ENCODE measurements around the gene RGCC.
"Not testable (repeated sequence)": the region's sequence is repeated elsewhere in the genome, so short reads cannot be mapped to it uniquely, and the experiment has no call there.

The RGCC gene

DNA sequence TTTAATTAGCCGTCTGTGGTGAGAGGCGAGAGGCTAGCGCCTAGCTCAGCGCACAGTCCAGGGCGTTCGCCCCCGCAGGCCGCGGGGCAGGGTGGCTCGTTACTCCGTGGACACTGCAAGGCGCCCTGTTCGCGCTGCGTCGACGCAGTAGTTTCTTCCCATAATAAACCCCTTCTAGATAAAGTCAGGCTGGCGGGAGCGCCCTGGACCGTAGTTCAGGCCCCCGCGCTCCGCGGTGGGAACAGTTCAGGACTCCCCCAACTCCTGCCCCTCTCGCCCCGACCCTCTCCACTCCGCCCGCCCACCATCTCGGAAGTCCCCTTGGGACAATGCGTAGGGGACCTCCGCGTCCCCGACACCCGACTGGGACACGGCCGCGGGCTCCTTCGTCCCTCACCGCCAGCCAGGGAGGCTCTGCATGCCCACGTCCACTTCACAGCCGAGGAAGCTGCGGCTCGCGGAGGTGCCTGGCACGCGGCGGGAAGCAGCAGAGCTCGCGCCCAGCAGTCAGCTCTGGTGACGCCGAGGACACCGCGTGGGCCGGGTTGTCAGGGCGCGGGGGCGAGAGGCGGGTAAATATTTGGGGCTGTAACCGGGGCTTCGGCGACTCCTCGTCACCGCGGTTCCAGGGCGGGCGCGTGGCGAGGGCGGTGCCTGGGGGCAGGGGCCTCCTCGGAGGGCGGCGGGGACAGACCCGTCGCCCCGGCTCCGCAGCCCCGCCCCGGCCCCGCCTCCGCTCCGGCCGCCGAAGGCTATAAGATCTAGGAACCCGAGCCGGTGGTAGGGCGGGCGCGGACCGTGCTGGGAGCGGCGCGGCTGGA is at the start of gene RGCC:
RGCC (plus strand) TSS at position 783 of the 821 bp plus-strand sequence. CDS start 158 bp downstream, outside the sequence.
- peak; percentile 74 to 84 for DNase-seq

DNA sequence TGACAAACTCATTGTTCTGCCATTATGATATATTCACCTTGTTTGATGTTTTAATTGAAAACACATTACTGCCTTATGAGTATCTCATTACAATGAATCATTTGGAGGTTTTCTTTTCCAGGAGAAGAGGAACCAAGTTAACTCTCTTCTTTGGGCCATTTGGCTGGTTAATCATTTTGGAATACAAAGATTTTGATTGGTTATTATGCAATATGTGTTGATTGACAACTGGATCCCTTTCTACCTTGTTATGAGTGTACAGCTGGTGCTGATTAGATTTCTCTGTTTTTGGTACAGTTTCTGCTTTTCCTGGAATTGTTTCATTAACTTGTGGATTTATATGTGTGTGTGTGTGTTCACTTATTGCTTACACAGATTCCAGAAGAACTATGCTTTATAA is 49.2 kb upstream of the RGCC start:
- DNase-seq: no peak

- no peak for DNase-seq
Observed at GRCh38 chr13:41408746-41409145, 48.6 kb upstream of the RGCC start.

- DNase-seq: no peak
Observed at GRCh38 chr13:41409611-41410010, 47.7 kb upstream of the RGCC start.

GRCh38 chr13:41411060-41411459 is 46.3 kb upstream of the RGCC start:
- no peak for DNase-seq

DNA sequence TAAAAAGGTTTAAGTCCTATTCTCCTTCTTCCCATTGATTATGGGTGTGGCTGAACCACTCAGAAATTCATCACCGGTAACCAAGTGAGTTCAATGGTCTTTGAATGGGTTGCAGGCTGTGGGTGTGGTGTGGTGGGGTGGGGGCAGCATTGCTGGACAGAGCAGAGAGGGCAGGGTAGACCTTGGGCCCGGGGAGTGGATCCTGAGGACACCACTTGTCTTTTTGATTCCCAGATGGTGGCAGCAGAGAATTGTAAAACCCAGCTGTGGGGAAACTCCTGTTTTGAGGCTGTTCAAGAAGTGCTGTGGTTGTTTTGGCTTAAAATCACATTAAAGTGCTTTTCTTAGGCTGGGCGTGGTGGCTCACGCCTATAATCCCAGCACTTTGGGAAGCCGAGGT is 45.8 kb upstream of the RGCC start:
- peak; percentile 8 to 35 for DNase-seq

GRCh38 chr13:41413872-41414271 is 43.5 kb upstream of the RGCC start:
- DNase-seq: no peak

- no peak for DNase-seq
Observed at GRCh38 chr13:41416276-41416675, 41.1 kb upstream of the RGCC start.

DNA sequence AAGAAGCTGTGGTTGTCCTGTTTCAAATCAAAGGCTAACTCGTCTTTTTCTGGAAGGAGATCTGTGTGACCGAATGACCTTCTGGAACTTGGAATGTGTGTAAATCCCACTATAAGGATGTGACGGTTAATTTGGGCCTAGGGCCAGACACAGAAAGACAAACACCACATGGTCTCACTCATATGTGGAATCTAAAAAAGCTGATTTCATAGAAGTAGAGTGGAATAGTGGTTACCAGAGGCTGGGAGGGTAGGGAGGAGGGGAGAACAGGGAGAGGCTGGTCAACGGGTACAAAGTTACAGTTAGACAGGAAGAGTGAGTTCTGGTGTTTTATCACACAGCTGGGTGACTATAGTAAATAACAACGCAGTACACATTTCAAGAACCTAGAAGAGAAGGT is 39.3 kb upstream of the RGCC start:
- no peak for DNase-seq

GRCh38 chr13:41418731-41419130 is 38.6 kb upstream of the RGCC start:
- no peak for DNase-seq

DNA sequence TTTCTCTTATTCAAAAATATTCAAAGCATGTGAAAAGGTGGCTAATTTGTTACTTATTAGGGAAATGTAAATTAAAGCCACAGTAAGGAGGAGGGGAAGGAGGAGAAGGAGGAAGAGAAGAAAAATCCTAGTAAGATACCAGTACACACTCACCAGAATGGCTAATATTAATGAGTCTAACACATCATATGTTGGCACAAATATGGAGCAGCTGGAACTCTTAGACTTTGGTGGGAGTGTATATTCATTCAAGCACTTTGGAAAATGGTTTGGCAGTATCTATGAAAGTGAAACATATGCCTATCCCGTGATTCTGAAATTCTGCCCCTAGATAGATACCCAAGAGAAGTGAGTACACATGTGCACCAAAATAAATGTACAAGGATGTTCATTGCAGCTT is 38.1 kb upstream of the RGCC start:
- DNase-seq: no peak

DNA sequence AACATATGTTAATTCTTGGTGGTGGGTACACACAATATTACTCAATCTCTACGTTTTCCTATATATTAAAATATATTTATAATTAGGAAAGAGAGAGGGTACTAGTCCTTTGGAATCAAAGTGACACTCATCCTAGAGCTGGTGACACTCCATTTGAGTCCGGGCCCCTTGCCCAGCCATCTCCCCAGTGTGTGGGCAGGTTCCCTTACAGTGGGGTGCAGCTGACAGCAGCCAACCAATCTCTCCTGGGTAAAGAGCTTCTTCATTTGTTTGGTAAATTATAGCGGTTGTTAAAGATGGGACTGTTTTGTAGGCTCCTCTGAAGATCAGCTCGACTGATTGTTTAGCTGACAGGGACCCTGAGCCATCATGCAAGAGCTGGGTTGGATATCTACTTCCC is 37.2 kb upstream of the RGCC start:
- DNase-seq: no peak

DNA sequence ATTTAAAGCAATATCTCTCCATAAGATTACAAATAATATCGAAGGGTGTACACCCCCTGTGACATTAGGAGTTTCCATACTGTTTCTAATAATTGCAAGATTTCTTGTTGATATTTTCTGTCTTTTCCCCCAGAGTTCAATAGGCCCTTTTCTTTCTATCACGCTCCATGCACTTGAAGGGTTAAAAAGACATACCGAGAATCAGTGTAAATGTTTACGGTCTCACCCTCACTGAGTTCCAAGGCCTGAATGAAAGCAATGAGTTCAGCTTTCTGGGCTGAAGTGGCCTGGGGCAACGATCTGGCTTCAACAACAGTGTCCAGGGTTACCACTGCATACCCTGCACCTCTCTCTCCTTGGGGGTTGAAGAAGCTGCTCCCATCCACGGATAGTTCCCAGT is 36.0 kb upstream of the RGCC start:
- not testable (repeated sequence) for DNase-seq

DNA sequence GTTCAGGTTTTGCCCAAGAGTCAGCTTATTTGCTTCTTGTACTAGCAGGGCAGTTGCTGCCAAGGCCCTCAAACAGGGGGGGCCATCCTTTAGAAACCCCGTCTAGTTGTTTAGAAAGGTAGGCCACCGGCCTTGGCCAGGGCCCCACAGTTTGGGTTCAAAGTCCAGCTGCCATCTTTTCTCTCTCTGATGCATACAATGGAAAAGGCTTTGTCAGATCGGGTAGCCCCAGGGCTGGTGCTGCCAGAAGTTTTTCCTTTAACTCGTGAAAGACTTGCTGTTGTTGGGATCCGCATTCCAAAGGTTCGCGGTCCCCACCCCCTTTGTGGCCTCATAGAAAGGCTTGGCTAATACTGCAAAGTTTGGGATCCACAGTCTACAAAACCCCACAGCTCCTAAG is 35.4 kb upstream of the RGCC start:
- not testable (repeated sequence) for DNase-seq

- not testable (repeated sequence) for DNase-seq
Observed at GRCh38 chr13:41423259-41423658, 34.1 kb upstream of the RGCC start.

DNA sequence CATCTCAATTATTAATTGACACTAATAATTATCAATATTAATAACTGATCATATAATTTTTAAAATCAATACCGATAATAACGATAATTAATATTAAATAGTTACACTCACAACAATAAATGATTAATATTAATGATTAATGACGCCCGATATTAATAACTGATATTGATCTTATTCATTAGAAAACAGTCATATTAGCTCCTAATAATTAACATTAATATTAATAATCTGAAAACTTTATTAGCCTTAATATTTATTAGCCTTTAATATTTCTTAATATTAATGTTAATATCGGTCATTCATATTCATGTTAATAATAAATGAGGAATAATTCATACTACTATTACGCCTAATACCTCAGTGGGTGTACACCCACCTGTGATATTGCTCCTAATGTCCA is 32.7 kb upstream of the RGCC start:
- not testable (repeated sequence) for DNase-seq

DNA sequence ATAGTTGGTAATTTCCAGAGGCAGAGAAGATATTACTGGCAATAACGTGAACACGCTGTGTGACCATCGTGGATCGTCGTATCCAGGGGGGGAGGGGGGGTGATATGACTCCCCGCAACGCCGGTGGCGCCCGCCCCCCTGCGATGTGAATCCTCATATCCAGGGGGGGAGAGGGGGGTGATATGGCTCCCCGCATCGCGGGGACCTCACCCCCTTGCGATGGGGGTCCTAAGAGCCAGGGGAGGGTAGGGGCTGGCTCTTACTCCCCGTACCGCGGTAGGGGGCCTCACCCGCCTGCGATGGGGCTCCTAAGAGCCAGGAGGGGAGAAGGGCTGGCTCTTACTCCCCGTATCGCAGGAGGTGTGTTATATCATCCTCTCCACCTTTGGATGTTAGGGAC is 31.3 kb upstream of the RGCC start:
- no peak for DNase-seq

DNA sequence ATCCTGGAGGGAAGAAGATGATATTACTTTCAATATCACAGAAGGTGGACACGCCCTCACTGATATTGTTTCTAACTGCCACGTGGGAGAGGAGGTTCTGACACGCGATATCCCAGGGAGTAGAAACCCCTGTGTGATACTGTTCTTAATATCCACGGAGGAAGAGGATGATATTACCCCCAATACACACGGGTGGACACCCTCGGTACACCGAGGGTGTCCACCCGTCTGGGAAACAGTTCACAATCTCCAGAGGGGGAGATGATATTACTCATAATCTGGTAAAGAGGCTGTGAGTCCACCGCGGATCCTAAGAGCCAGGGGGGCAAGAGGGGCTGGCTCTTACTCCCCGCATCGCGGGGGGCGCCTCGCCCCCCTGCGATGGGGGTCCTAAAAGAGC is 29.7 kb upstream of the RGCC start:
- DNase-seq: no peak

GRCh38 chr13:41428155-41428554 is 29.2 kb upstream of the RGCC start:
- DNase-seq: peak; percentile 1 to 10

DNA sequence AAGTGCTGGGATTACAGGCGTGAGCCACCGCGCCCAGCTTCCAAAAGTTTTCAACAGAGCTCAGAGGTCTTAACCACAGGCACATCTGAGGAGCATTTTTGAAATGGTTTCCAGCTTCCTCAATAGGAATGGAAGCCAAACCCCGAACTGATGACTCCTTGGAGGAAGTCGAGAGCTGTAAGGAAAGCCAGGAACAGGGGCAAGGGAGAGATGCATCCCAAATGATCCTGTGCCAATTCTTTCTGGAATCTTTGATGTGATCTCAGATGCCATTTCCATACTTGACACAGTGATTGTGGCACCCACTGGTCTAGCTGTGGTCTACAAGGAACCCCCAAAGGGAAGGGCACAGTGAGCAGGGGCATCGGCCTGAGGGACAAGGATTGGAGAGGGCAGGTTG is 23.3 kb upstream of the RGCC start:
- not testable (repeated sequence) for DNase-seq

- DNase-seq: no peak
Observed at GRCh38 chr13:41434831-41435520, 22.4 kb upstream of the RGCC start.

DNA sequence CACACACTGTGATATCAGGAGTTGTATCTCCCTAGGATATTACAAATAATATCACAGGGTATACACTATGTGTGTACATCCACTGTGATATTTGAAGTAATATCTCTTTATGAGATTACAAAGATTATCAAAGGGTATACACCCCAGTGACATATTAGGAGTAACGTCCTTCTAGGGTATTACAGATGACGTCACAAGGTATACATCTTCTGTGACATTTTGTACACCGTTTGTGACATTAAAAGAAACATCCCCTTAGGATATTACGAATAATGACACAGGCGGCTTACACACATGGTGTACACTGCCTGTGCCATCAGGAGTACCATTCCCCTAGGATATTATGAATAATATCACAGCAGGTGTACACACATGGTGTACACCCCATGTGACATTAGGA is 13.4 kb upstream of the RGCC start:
- DNase-seq: no peak

- no peak for DNase-seq
Observed at GRCh38 chr13:41452462-41452861, 4.9 kb upstream of the RGCC start.

- DNase-seq: no peak
Observed at GRCh38 chr13:41453620-41454019, 3.7 kb upstream of the RGCC start.

Measured in hippocampal formation (tissue), 2 donors.